GOT3 (cell line): Measurements from ENCODE around the gene LSM11.

ENCODE experiments used
- DNase-seq: peaks from one replicate; lab custom pipeline; 2025; ENCODE audit warnings: mixed read lengths; lab: John Stamatoyannopoulos, UW

LSM11 gene

DNA sequence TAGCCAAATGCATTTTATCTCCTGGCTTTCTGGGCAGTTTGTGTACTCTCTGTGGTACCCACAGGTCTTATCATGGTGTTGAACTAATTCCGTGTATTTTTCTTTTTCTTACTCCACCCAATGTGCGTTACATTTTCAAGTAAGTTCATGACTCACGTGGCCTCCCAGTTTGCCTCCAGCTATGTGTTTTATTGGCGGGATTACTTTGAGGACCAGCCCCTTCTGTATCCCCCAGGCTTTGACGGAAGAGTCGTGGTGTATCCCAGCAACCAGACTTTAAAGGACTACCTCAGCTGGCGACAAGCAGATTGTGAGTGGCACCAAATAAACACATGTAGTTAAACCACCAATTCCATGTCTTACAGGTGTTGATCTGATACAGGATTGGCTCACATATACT, 9.1 kb upstream of the LSM11 start:
- no peak for DNase-seq

DNA sequence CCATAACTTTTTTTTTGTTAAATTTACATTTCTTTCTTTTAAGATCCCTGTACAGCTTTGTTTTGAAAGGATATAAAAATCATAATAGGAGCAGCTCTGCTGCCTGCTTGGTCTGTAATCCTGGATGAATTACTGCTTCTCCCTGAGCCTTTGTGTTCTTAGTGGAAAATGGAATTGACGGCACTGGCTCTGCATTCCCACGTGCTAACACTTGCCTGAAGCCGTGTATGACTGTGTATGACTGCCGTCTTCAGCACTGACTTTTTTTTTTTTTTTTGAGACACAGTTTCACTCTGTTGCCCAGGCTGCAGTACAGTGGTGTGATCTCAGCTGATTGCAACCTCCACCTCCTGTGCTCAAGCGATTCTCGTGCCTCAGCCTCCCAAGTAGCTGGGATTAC, 7.5 kb upstream of the LSM11 start:
- DNase-seq: no peak

DNA sequence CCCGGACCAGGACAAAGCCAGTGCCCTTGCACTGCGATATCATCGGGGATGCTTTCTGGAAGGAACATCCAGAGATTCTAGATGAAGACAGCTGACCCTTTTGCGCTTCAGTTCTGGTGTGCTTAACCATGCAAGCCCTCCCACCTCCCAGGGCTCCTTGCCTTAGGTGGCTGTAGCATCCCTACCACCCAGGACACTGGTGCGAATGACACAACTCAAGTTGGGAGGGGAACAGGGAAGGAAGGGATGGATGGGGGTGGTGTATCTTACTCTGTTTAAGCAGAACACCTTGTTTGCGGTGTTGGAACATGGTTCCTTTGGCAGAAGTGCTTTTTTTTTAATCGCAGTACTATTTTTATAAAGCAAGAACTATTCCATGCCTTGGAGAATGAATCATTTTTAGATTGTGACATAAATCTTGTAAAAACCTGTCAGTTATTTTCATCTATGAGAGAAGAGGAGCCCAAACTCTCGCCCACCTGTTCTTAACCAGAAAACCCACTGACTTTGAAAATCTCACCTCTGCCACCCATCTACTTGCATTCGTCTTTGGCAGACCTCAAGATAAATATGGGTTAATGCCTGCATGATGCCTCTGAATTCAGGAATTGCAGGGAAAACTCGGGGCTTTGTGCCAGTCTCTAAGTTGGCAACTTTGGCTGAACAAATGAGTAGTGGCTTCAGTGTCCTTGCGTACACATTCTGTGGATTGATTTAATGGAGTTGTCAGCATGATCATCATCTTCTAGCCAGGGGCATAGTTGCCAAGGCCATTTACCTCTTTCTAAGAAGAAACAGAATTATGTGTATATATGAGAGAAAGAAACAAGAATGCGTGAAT, 3.9 kb upstream of the LSM11 start:
- no peak for DNase-seq

DNA sequence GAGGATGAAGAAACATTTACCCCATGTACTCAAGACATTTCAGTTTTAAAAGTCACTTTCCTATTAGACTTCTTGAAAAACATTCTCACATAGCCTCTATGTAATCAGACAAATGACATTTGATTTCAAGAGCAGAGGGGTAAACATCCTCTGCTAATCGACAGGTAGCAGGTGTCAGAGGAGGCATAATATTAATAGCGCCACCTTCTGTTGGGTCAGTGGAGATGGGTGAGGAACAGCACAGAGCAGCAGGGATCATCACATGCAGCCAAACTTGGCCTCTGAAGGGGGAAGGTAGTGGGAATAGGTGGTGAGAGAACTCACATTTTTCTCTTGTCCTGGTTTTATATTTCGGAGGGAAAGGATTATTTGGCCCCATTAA, 3.3 kb upstream of the LSM11 start:
- no peak for DNase-seq

DNA sequence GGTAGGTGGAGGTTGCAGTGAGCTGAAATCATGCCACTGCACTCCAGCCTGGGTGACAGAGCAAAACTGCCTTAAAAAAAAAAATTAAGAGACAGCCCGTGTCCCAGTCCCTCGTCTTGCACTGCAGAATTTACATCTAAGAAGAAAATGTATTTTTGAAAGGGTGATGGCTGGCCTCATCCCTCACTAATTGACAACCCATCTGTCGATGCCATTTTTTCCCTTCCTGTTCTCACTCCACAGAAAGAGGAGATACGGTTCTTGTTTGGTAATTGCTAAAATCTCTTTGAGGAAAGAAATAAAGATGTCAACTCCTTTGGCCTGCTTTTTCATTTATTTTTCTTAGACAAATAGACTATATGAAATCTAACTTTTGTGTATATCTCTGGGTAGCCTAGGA, 2.4 kb upstream of the LSM11 start:
- DNase-seq: no peak

DNA sequence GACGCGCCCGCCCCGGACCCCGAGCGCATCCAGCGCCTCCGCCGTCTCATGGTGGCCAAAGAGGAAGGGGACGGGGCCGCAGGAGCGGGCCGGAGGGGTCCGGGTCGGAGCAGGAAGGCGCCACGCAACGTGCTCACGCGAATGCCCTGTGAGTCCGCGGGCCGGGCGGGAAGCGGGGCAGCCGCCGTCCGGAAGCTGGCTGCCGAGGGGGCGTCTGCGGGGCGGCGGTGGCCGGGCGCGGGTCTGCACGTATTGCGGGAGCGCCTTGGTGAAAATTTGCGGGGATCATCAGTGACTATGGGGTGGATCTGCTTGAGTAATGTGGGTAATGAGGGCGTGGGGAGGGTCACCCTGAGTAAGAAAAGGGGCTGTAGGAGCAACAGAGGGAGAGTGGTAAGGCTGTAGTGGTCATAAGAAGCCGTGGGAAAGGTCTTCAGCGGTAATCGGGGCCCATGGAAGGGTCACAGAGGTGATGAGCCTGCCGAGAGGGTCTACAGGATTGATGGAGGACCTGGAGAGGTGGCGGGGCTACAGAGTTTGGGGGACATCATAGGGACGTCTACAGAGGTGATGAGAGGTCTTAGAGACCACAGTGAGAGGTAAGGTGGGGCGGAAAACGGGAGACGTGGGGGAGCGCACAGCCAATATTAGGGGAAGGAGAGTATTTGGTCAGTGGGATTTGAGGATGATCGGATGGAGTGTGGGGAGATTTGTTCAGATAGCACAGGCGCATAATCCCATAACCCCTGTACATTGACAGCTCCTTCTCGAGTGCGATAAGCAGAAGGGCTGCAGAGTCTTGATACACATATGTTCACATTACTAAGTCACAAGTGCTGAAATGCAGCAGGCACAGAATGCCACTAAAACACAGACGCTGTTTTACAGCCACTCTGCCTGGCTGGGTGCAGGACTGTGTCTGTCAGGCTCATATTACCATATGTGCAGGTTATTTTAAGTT, 819 bp downstream of the LSM11 start:
- no peak for DNase-seq

DNA sequence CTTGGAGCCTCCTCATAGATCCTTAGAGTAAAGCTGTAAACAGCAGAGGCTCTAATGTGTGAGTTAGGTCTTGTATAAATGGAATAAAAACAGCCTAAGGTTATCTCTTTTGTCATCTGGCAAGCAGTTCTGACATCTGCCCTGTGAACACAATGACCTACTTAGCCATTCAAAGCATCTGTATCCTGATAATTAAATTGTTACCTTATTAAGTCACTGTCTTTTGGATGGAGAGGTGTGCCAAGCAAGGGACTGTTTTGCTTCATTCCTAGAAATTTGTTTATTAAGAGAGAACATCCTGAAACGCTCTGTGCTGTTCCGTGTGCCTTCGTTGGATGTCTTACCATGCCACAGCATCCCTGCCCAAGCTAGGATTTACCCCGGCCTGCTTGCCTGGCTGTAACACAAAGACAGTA, 1.5 kb downstream of the LSM11 start:
- no peak for DNase-seq

DNA sequence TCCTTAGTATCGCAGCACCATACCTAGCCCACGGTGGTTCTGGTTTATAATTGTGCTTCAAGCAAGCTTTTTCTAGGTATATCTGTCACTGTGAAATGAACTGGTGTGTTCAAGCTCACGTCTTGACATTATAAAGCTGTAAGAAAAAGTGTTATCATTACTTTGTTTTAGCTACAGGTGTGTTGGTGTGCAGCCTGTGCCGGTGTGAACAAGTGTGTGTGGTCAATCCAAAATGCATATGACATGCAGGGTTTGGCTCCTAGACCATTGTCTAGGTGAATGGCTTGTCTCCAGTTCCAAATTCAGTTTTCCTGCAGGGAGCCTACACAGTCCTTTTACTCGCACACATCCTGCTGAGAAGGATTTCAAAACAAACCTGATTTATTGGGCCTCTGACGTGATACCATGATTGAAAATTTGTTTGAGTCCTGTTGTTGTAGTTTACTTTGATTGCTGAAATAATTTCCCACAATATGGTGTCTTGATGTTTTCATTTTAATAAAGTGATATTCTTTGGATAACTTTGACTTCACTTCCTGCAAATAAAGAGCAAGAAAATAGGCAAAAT, 3.7 kb downstream of the LSM11 start:
- DNase-seq: no peak

DNA sequence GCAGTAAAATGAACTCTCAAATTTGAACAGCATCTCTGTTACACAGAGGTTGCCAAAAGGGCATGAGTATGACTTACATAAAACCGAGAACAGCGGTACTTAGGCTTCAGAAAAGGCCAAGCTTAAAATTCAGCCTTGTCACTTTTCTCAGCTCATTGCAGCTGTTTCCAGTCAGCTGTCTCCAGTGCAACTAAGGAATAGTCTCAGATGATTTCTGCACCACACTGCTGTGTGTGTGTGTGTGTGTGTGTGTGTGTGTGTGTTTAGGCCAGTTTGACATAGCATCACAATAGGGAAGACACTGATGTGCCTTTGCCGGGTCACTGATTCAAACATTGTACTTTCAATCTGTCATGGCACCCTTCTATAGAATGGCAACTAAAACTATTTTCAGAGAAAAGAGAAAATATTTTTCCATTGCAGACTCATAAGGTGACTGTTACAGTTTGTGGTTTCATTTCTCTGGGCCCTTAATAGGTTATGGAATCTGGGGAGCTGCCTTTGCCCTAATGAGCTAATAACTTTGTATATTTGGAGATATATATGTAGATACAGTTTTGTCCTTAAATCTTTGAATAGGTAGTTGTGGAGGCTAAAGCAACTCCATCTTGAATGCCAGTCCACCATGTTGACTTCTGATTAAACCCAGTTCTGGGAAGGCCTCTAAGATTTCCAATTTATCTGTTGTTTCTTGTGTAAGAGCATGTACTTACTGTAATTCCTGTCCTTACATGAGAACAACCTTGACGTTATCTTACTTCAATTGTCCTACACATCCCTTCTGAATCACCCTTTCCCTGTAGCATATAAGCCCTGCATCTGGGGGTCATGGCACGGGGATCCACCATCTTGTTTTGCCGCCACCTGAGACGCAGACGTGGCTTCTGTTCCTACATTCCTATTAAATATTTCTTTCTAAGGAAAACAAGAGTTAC, 4.5 kb downstream of the LSM11 start:
- DNase-seq: no peak

DNA sequence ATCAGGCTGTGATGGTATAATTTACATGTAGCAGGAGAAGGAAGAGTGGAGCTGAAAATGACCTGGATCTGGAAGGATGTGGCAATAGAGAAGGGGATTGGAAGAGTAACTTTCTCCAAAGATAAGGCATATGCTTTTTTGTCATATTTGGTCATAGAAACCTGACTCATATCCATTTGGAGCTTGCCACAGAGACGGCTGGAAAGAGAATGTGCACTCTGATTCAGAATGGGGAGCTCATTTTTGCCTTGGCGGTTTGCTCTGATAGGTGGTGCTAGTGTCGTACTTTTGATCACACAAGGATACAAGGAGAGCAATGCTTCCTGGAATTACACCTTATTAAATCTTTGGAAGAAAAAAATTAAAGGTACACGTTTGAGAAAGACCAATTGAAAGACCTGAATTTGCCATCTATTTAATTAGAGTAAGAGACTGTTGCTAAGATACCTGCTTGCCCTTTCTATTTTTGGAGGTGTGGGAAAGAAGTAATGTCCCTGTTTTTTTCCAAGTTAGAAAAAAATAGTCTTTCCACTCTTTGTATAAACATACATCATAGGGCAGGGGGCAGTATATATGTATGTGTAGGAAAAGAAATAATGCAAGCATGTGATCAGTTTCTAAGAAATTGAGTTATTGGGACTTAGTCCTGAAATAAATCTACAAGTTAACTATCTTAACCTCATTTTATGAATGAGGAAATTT, 5.4 kb downstream of the LSM11 start:
- no peak for DNase-seq

DNA sequence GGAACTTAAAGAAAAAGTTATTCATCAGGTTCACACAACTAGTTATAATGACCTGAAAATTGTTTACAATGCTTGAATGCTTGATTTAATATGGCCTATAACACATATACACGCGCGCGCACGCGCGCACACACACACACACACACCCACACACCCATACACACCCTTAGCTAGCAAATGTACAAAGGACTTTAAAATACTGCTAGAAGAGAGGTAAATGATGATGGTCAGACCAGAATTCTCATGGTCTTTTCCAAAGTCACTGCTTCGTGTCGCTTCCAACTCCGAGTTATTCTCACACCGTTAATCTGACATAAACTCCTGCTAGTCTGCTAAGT, 5.9 kb downstream of the LSM11 start:
- no peak for DNase-seq

DNA sequence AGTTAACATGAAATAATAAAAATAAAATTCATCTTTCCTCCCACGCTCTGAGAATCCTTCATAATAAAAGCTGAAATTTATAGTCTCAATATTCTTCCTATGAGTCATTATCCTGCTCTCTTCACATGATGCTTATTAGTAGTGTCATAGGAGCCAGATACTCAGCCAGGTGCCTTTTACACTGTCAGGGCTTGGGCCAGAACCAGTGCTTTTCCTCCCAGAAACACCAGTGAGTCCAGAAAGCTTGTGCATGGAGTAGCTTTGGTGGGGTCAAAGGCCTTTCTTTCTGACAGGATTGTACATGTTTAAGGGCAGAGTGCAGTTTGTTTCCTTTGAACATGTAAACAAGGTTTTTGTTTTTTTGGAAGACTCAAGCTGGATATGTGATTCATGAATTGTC, 6.8 kb downstream of the LSM11 start:
- DNase-seq: no peak

DNA sequence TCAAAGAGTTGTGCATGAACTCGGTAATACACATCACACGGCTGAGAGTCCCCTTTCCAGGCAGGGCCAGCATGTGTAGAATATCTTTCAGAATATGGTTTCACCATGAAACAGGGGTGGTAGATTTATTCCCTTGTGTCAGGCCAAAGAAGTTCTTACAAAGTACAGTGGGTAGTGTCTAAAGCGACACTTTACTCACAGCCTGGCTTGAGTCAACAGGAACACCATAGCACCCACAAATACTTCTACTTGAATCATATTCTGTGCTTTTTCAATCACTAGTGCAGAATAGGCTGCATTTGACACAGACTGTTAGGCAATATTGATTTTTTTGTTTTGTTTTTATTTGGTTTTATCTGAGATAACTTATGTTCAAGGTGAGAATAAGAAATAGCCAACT, 12.6 kb downstream of the LSM11 start:
- DNase-seq: no peak

DNA sequence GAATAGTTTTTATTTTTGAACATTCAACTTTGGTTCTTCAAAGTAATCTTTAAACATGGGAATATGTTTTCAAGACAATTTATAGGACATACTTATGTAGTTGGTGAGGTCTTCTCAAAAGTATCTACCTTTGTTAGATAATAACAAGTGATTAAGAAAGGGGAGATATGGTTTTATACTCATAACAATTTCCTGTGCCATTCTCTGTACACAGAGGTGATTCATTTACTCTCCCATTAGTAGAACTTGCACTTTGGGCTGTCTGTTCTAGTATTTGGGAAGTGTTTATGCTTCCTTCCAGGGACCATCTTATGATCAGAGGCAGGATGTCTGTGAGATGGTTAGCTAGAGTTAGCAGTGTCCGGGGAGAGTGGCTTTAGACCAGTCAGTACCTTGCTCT, 15.2 kb downstream of the LSM11 start:
- DNase-seq: no peak

DNA sequence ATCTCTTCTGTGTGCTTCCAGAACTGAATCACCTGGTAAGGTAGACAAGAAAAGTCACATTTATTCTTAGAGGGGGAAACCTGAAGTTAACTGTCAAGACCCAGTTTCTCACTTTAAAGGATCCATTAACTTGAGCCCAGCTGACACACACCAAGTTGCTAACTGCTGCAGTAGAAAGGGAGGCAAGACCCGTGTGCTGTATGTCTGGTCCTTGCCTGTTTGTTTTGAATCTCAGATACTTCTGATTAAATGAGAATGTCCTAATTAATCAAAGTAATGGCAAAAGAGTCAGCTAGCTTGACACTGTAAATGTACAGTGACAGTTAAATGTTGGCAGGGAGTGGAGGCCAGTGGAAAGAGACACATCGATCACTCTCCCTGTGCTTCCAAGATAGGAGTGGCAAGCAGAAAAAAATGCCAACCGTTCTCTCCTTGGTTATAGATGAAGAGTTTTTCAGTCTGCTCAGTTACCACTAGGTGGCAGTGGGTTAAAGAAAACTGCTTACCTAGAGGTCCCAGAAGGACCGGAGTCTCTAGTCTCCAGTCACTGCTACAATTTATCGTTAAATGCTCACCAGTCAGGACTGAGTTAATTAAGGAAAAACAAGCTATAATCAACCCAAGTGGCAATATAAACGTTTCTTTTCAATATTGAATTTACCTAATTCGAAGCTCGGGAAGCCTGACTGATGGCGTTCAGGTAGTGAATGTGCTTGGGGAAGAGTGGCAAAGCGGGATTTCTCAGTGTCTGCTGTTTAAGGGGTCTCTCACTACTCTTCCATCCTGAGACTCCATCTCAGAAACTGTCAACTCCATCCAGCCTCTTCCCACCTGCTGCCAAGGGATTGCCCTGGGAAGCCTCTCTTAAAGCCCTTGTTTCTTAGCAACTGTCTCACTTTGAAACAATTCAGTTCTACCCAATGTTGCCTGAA, 18.4 kb downstream of the LSM11 start:
- peak; percentile 20 for DNase-seq

DNA sequence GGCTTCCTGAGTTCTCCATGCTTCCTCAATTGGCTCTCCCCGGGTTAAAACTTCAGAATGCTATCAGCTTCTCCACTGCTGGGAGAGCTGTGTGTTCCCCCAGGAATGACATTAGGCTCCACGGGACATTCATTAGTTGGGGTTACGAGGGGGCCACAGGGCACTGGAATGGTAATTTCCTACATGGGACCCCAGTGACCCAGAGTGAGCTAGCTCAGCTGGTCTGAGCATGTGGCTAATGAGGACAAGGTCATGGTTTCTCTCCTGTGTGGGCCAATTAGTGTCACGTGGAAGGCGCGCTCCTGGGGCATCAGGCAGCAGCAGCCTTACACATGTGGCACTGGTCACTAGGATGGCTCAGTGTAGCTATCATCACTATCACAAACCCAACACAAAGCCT, 21.0 kb downstream of the LSM11 start:
- no peak for DNase-seq

DNA sequence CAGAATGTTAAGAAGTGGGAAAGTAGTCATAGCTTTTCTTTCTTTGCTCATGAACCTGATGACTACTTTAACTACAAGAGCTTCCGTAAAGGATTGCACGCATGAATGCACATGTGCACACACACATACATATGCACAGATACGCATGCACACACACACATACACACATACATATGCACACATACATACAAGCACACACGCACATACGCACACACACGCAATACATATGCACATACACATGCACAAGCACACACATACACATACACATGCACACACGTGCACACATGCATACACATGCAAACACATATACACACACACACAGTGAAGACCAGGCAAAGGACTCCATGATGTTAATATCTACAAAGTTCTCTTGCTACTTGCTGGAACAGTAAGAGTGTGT, 22.9 kb downstream of the LSM11 start:
- DNase-seq: no peak

DNA sequence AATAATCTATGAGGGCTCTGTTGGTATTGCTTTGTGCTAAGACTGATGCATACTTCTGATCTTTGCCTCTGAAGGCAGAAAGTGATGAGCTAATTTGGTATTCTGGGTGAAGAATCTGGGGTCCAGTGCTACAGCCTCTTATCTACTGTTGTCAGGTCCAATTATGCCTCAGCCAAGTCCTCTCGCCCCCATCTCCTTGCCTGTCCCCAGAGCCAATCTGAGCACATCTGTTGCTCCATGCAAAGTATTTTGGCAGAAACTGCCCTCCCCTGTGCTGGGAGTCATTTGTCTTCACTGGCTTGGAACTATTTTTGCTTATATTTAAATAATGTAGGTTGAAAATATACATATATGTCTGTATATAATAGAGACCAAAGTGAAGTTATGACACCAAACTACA, 23.4 kb downstream of the LSM11 start:
- no peak for DNase-seq

DNA sequence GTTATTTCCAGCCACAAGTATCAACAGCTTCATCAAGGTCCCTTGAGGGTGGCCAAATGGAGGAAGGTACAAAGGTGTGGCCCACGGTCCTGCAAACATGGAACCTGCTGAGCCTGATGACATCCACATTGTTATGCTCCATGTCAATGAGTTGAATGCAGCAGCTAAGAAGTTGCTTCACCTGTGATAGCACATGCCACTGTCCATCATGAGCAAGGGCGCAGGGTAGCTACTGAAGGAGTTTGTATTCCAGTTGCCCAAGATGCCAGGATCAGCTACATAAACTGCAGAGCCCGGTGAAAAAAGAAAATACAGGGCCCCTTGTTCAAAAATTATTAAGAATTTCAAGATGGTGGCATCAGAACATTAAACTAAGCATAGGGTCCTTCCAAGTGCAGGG, 24.2 kb downstream of the LSM11 start:
- DNase-seq: no peak

DNA sequence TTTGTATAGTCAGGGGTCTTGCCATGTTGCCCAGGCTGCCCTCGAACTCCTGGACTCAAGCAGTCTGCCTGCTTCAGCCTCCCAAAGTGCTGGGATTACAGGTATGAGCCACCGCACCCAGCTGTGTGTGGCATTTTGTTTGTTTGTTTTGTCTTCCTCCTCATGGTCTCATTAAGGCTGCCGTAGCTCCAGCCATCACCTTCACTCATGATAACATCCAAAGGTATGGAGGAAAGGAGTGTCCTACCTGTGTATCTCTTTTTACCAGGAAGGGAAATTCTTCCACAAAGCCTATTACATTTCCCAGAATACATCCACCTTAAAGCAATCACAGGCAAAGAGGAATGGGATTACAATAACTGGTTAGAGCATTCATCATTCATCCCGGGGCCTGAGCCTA, 27.2 kb downstream of the LSM11 start:
- DNase-seq: no peak
